ENCODE results near the gene DYNLT2B. TPM values are rescaled to one million over a fixed set of nuclear protein-coding genes. Genes with fewer than 3 reads are reported as not detected.
"Not testable (repeated sequence)": the region's sequence is repeated elsewhere in the genome, so short reads cannot be mapped to it uniquely, and the experiment has no call there.

DYNLT2B gene
- total and polyA plus RNA-seq, 4 donors, result 2.5 to 22.4 (median 13.7) TPM

DNA sequence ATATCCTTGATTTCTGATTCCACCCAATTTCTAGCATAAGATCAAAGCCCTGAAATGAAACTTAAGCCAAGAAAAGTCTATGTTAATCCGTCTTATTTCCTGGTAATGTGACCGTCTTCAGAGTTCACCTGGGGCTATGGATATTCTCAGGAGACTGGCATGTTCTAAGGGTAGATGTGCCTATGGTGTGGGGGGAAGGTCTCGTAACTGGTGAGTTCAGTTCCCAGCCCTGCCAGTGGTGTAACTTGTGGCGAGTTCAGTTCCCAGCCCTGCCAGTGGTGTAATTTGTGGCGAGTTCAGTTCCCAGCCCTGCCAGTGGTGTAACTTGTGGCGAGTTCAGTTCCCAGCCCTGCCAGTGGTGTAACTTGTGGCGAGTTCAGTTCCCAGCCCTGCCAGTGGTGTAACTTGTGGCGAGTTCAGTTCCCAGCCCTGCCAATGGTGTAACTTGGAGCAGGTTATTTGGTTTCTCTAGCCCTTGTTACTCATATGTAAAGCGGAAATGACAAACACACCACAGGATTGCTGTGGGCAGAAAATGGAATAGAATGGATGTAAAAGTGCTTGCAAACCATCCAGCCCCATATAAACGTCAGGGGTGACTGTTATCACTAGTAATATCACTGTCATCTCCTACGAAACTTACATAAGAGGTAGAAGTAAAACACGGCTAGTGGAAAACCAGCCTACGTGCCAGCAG is 71.3 kb downstream of the DYNLT2B start:
- ATAC-seq (ENCODE audit: insufficient read depth, low FRiP score) (no peak), DNase-seq (no peak)
- H3K36me3 ChIP-seq (ENCODE audit: control insufficient read depth in 4 of 4, insufficient read depth in 4 of 4, low read length in 4 of 4), result peaks cover 17 to 38% (median 23%) of the 10 kb centered on the region in 4 donors
- H3K27me3 ChIP-seq (ENCODE audit: control insufficient read depth in 3 of 3, insufficient read depth in 3 of 3, low read length in 2 of 3), result no peaks in the 10 kb centered on the region
- no peak overlapping the region for H3K4me3 ChIP-seq
- TF ChIP-seq, protein P1, sequence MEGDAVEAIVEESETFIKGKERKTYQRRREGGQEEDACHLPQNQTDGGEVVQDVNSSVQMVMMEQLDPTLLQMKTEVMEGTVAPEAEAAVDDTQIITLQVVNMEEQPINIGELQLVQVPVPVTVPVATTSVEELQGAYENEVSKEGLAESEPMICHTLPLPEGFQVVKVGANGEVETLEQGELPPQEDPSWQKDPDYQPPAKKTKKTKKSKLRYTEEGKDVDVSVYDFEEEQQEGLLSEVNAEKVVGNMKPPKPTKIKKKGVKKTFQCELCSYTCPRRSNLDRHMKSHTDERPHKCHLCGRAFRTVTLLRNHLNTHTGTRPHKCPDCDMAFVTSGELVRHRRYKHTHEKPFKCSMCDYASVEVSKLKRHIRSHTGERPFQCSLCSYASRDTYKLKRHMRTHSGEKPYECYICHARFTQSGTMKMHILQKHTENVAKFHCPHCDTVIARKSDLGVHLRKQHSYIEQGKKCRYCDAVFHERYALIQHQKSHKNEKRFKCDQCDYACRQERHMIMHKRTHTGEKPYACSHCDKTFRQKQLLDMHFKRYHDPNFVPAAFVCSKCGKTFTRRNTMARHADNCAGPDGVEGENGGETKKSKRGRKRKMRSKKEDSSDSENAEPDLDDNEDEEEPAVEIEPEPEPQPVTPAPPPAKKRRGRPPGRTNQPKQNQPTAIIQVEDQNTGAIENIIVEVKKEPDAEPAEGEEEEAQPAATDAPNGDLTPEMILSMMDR (IDR thresholded peaks at IDR 0.05; ENCODE audit: control extremely low read depth, extremely low read depth), result no peak
- WGBS, 2 donors, result 48 to 81% methylated on average over 13 of the region's 13 CpGs
- H3K9me3 ChIP-seq (ENCODE audit: control insufficient read depth in 4 of 4, insufficient read depth in 3 of 4, low read length in 3 of 4), result no peaks in the 10 kb centered on the region
- H3K4me1 ChIP-seq (ENCODE audit: control insufficient read depth in 5 of 5, insufficient read depth in 5 of 5, low read length in 5 of 5), result no peaks in the 10 kb centered on the region
- H3K9ac ChIP-seq (ENCODE audit: insufficient read depth in 1 of 2, low read length in 2 of 2), result no peak overlapping the region
- no peak overlapping the region for H3K27ac ChIP-seq (ENCODE audit: low read depth in 1 of 2, low read length in 1 of 2)

DNA sequence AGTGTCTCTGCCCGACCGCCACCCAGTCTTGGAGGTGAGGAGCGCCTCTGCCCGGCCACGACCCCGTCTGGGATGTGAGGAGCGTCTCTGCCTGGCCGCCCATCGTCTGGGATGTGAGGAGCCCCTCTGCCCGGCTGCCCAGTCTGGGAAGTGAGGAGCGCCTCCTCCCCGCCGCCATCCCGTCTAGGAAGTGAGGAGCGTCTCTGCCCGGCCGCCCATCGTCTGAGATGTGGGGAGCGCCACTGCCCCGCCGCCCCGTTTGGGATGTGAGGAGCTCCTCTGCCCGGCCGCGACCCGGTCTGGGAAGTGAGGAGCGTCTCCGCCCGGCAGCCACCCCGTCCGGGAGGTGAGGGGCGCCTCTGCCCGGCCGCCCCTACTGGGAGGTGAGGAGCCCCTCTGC is 73.9 kb downstream of the DYNLT2B start:
- DNase-seq; H3K27me3 ChIP-seq (ENCODE audit: control insufficient read depth in 3 of 3, insufficient read depth in 3 of 3, low read length in 2 of 3); H3K9ac ChIP-seq (ENCODE audit: insufficient read depth in 1 of 2, low read length in 2 of 2); H3K27ac ChIP-seq (ENCODE audit: low read depth in 1 of 2, low read length in 1 of 2); H3K9me3 ChIP-seq (ENCODE audit: control insufficient read depth in 4 of 4, insufficient read depth in 3 of 4, low read length in 3 of 4); H3K4me1 ChIP-seq (ENCODE audit: control insufficient read depth in 5 of 5, insufficient read depth in 5 of 5, low read length in 5 of 5); ATAC-seq (ENCODE audit: insufficient read depth, low FRiP score); H3K4me3 ChIP-seq: not testable (repeated sequence)
- peaks cover 24 to 37% (median 26%) of the 10 kb centered on the region in 4 donors for H3K36me3 ChIP-seq (ENCODE audit: control insufficient read depth in 4 of 4, insufficient read depth in 4 of 4, low read length in 4 of 4)
- WGBS, 2 donors, result 96 to 97% methylated on average over 34 of the region's 34 CpGs

DNA sequence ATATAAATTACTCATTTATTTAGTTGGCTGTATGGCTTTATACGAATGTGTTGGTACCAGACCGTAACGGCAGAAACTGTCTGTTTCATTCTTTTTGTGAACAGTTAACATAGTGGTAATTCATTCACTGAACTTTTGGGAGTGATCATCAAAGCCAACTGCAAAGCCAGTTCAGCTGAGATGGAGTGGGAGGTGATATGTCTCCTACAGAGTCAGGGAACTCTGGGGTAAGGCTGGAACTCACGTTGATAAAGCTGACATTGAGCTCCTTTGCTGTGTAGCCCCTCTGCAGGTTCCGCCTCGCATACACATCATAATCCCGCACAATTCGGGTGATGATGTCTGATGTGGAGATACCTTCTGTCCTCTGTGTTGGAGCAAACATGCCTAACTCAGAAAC is 76.3 kb downstream of the DYNLT2B start:
- no peaks in the 10 kb centered on the region for H3K27me3 ChIP-seq (ENCODE audit: control insufficient read depth in 3 of 3, insufficient read depth in 3 of 3, low read length in 2 of 3)
- DNase-seq (no peak), ATAC-seq (ENCODE audit: insufficient read depth, low FRiP score) (no peak)
- no peaks in the 10 kb centered on the region for H3K9me3 ChIP-seq (ENCODE audit: control insufficient read depth in 4 of 4, insufficient read depth in 3 of 4, low read length in 3 of 4)
- H3K36me3 ChIP-seq (ENCODE audit: control insufficient read depth in 4 of 4, insufficient read depth in 4 of 4, low read length in 4 of 4), result peaks cover 31 to 39% (median 32%) of the 10 kb centered on the region in 4 donors
- 87 to 90% methylated on average over 8 of the region's 8 CpGs for WGBS, 2 donors
- H3K4me1 ChIP-seq (ENCODE audit: control insufficient read depth in 5 of 5, insufficient read depth in 5 of 5, low read length in 5 of 5), result peaks cover 0 to 9% (median 0%) of the 10 kb centered on the region in 5 donors
- H3K27ac ChIP-seq (ENCODE audit: low read depth in 1 of 2, low read length in 1 of 2), result no peak overlapping the region
- H3K4me3 ChIP-seq, result no peak overlapping the region
- TF ChIP-seq, protein P1 (IDR thresholded peaks at IDR 0.05; ENCODE audit: control extremely low read depth, extremely low read depth), result no peak
- H3K9ac ChIP-seq (ENCODE audit: insufficient read depth in 1 of 2, low read length in 2 of 2), result no peak overlapping the region

Small RNA genes lying within 50 kb of the gene (small RNA-seq; reads per million reads assigned to genes)
- gene AC069257.2 (ENCODE audit: low replicate concordance) (not detected), gene RNU6-910P (ENCODE audit: low replicate concordance) (not detected)

Other genes with a start within 250 kb of the DYNLT2B start
- gene TFRC, start 236.2 kb downstream of the DYNLT2B start, total RNA-seq, result 100 to 1,000 TPM; 148 to 259 TPM
- 10 to 100 TPM; 28.1 to 77.2 TPM for gene TFRC, start 236.2 kb downstream of the DYNLT2B start, polyA plus RNA-seq
- 1 to 10 TPM; 1.1 to 5.4 TPM for gene ZDHHC19, start 106.8 kb downstream of the DYNLT2B start, total RNA-seq
- gene ZDHHC19, start 106.8 kb downstream of the DYNLT2B start, polyA plus RNA-seq, result 10 to 100 TPM in 1 of 2 donors, 1 to 10 TPM in 1; 2.6 to 18.9 TPM
- gene SLC51A, start 101.7 kb downstream of the DYNLT2B start, total RNA-seq, result 1 to 10 TPM; 1.1 to 2.8 TPM
- 1 to 10 TPM in 1 of 2 donors, under 1 TPM in 1; 0.73 to 7.2 TPM for gene SLC51A, start 101.7 kb downstream of the DYNLT2B start, polyA plus RNA-seq
- gene PCYT1A, start 30.5 kb downstream of the DYNLT2B start, total RNA-seq, result 10 to 100 TPM; 42.5 to 67.4 TPM
- 10 to 100 TPM; 21.2 to 42.8 TPM for gene PCYT1A, start 30.5 kb downstream of the DYNLT2B start, polyA plus RNA-seq
- 1 to 10 TPM in 1 of 2 donors, not detected in 1; 7.5 TPM for gene TM4SF19, start 20.1 kb upstream of the DYNLT2B start, total RNA-seq
- gene TM4SF19, start 20.1 kb upstream of the DYNLT2B start, polyA plus RNA-seq, result 1 to 10 TPM; 3.5 to 9.8 TPM
- 10 to 100 TPM; 36.0 to 45.8 TPM for gene UBXN7, start 114.2 kb upstream of the DYNLT2B start, total RNA-seq
- gene UBXN7, start 114.2 kb upstream of the DYNLT2B start, polyA plus RNA-seq, result 10 to 100 TPM in 1 of 2 donors, 1 to 10 TPM in 1; 5.2 to 14.7 TPM
- gene RNF168, start 185.5 kb upstream of the DYNLT2B start, total RNA-seq, result 10 to 100 TPM; 16.6 to 25.7 TPM
- gene RNF168, start 185.5 kb upstream of the DYNLT2B start, polyA plus RNA-seq, result 1 to 10 TPM; 7.2 to 9.4 TPM
- not detected for gene SMCO1, start 197.1 kb upstream of the DYNLT2B start, total RNA-seq
- not detected for gene SMCO1, start 197.1 kb upstream of the DYNLT2B start, polyA plus RNA-seq